ENCODE results near the gene UCP3.

Gene UCP3

DNA sequence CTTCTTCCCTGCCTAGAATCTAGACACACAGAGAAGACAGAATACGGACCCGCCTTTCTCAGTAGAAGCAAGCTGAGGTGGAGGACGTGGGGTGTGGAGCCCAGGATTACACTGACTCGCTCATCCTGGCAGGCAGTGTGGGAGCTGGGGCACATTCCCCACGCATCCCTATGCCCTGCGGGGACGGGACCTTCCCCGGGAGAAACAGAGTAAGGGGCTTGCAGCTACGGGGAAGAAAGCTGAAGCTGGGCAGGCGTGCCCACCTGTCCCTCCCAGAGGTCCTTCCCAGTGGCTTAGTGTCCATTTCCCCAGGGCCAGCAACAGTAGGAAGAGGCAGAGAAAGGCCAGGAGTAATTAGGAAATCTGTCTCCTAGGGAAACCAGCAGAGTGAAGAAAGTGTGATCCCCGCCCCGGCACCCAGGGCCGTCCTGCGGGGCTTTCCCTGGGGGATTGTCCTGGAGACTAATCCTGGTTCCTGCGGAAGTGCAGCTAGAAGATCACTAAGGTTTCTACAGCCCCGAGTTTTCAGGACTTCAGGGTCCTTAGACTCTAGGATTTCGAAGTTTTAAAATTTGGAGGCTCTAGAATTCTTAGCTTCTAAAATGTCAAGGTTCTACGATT is 50.3 kb downstream of the UCP3 start:
- TF ChIP-seq, protein P1, sequence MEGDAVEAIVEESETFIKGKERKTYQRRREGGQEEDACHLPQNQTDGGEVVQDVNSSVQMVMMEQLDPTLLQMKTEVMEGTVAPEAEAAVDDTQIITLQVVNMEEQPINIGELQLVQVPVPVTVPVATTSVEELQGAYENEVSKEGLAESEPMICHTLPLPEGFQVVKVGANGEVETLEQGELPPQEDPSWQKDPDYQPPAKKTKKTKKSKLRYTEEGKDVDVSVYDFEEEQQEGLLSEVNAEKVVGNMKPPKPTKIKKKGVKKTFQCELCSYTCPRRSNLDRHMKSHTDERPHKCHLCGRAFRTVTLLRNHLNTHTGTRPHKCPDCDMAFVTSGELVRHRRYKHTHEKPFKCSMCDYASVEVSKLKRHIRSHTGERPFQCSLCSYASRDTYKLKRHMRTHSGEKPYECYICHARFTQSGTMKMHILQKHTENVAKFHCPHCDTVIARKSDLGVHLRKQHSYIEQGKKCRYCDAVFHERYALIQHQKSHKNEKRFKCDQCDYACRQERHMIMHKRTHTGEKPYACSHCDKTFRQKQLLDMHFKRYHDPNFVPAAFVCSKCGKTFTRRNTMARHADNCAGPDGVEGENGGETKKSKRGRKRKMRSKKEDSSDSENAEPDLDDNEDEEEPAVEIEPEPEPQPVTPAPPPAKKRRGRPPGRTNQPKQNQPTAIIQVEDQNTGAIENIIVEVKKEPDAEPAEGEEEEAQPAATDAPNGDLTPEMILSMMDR (IDR thresholded peaks at IDR 0.05; ENCODE audit: control insufficient read depth, insufficient read depth, low read depth, low read length, missing control alignments), result no peak
- H3K4me3 ChIP-seq (ENCODE audit: control insufficient read depth, low read depth, low read length), result no peak overlapping the region
- no peak for DNase-seq (ENCODE audit: low read depth)

DNA sequence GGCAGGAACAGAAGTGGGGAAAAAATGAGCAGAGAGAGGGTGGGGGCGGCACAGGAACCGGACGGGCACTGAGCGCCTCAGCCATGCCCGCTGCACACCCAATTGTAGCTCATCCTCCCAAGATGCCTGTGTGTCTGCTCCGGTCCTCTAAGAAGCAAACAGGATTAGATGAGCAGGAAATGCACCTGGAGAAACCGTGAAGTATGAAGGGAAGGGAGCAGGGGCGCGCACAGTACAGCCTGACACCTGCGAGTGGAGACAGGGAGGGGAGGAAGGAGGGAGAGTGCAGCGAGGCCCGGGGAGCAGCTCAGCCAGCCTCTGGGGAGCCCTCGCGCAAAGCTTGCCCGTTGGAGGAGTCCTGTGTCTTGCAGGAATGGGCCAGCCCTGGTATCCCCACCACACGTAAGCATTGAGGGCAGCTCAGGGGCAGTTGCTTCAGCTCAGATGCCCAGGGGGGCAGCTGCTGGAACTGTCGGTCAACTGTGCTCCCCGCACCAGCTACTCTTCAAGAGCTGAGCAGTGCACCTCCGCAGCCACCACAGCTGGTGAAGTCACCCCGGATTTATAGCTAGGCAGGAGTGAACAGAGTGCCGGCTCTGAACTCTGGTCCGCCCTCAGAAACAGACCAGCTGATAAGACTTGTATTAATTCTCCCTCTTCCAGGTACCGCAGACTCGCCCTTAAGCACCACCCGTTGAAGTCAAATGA is 51.1 kb downstream of the UCP3 start:
- TF ChIP-seq, protein P1 (IDR thresholded peaks at IDR 0.05; ENCODE audit: control insufficient read depth, insufficient read depth, low read depth, low read length, missing control alignments), result no peak
- H3K4me3 ChIP-seq (ENCODE audit: control insufficient read depth, low read depth, low read length), result no peak overlapping the region
- DNase-seq (ENCODE audit: low read depth), result no peak

GRCh38 chr11:73956876-73957653 is 51.8 kb downstream of the UCP3 start:
- DNase-seq (ENCODE audit: low read depth), result no peak
- TF ChIP-seq, protein P1 (IDR thresholded peaks at IDR 0.05; ENCODE audit: control insufficient read depth, insufficient read depth, low read depth, low read length, missing control alignments), result no peak
- H3K4me3 ChIP-seq (ENCODE audit: control insufficient read depth, low read depth, low read length), result no peak overlapping the region

DNA sequence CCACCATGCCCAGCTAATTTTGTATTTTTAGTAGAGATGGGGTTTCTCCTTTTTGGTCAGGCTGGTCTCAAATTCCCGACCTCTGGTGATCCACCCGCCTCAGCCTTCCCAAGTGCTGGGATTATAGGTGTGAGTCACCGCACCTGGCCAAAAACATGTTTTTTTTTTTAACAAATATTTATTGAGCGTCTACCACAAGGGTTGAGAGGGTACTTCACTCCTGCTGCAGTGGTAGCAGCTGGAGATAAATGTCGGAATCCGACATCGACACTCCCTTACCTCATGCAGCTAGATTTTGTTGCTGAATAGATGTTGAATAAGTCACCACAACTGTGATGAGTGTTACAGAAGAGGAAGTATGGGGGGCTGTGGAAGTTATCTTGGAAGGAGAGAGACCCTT is 57.1 kb downstream of the UCP3 start:
- no peak overlapping the region for H3K4me3 ChIP-seq (ENCODE audit: control insufficient read depth, low read depth, low read length)
- no peak for DNase-seq (ENCODE audit: low read depth)
- TF ChIP-seq, protein P1 (IDR thresholded peaks at IDR 0.05; ENCODE audit: control insufficient read depth, insufficient read depth, low read depth, low read length, missing control alignments), result no peak

DNA sequence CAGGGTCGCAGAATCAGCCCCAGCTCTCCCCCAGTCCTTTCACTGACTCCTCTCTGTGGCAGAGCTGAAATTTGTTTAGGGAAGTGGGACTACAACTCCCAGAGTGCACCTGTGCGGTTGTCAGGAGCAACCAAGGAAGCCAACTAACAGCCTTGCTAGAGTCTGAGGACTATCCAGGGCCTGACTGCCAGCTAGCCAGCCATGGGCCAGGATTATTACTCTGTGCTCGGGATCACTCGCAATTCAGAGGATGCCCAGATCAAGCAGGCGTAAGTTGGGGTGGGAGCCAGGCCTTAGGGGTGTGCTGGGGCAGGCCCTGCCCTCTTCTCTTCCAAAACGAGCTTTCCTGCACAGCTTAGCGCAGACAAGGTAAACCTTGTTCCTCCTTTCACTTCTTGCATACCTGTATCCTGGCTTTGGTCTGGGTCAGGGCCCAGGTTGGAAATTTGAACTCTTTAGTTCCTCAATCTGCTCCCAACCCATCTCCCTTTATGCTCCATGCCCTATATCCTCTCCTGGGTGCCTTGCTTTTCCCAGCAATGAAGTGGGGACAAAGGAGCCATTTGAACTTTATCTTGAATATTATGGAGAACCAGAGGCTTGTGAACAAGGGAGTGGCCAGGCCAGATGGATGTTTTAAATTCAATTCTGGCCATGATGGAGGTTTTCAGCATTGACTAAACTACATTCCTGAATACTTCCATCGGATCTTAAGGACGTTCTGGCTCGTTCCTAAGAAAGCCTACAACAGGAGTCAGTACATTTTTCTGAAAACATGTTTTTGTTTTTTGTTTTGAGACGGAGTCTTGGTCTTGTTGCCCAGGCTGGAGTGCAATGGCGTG is 57.8 kb downstream of the UCP3 start, which contains the start of gene DNAJB13:
Gene DNAJB13 (plus strand): TSS at position 158 of the 842 bp plus-strand sequence. CDS start 44 bp downstream, at position 202.
- DNase-seq (ENCODE audit: low read depth), result no peak
- TF ChIP-seq, protein P1 (IDR thresholded peaks at IDR 0.05; ENCODE audit: control insufficient read depth, insufficient read depth, low read depth, low read length, missing control alignments), result no peak
- H3K4me3 ChIP-seq (ENCODE audit: control insufficient read depth, low read depth, low read length), result no peak within 1 kb of the TSS
